ENCODE data around the gene LRFN4. TPM values are rescaled to one million over a fixed set of nuclear protein-coding genes. Genes with fewer than 3 reads are reported as not detected.

LRFN4 gene
- polyA plus RNA-seq, 1 donor from 2014 or later, result 85.0 TPM

GRCh38 chr11:66855574-66856495, 1.0 kb upstream of the LRFN4 start:
- H3K9ac ChIP-seq (ENCODE audit: low read length), result peak overlapping the region; percentile 94
- peak overlapping the region; percentile 65 for H2AFZ ChIP-seq (ENCODE audit: low read depth, low read length)
- no peaks in the 10 kb centered on the region for H3K9me3 ChIP-seq (ENCODE audit: low read length)

GRCh38 chr11:66857234-66857926, 516 bp downstream of the LRFN4 start:
- H3K27ac ChIP-seq (ENCODE audit: low read length), result no peak overlapping the region
- H2AFZ ChIP-seq (ENCODE audit: low read depth, low read length), result no peak overlapping the region
- H3K9ac ChIP-seq (ENCODE audit: low read length), result peak overlapping the region; percentile 94
- H3K36me3 ChIP-seq (ENCODE audit: insufficient read depth, low read length), result no peaks in the 10 kb centered on the region
- no peaks in the 10 kb centered on the region for H3F3A ChIP-seq (ENCODE audit: insufficient read depth, low read length, poor library complexity, severe bottlenecking)
- H3K9me3 ChIP-seq (ENCODE audit: low read length), result no peaks in the 10 kb centered on the region
- TF ChIP-seq EP300 (conservative IDR thresholded peaks at IDR 0.05; ENCODE audit: poor library complexity, severe bottlenecking), result no peak
- no peak for TF ChIP-seq SMC3 (conservative IDR thresholded peaks at IDR 0.05; ENCODE audit: poor library complexity)
- no peak for TF ChIP-seq TAF1 (IDR thresholded peaks at IDR 0.05; ENCODE audit: low read depth)
- no peak for TF ChIP-seq CTCF (IDR thresholded peaks at IDR 0.05; ENCODE audit: poor library complexity, severe bottlenecking)
- no peak for TF ChIP-seq POLR2AphosphoS5 (IDR thresholded peaks at IDR 0.05)
- no peak for TF ChIP-seq REST (IDR thresholded peaks at IDR 0.05; ENCODE audit: borderline replicate concordance)
- TF ChIP-seq MXI1 (conservative IDR thresholded peaks at IDR 0.05; ENCODE audit: poor library complexity, severe bottlenecking), result no peak
- no peak for TF ChIP-seq RAD21 (conservative IDR thresholded peaks at IDR 0.05)
- no peak for TF ChIP-seq EZH2 (IDR thresholded peaks at IDR 0.05; ENCODE audit: borderline replicate concordance, insufficient read depth, low read length, poor library complexity, severe bottlenecking)
- peak overlapping the region; percentile 82 for H3K4me3 ChIP-seq (ENCODE audit: low read length)
- peak overlapping the region; percentile 51 for H3K4me2 ChIP-seq (ENCODE audit: low read length)
- no peaks in the 10 kb centered on the region for H3K9me2 ChIP-seq (ENCODE audit: insufficient read depth, low read length)
- no peaks in the 10 kb centered on the region for H3K27me3 ChIP-seq (ENCODE audit: insufficient read depth, low read depth, low read length)
- H4K20me1 ChIP-seq (ENCODE audit: insufficient read depth), result no peaks in the 10 kb centered on the region
- no peaks in the 10 kb centered on the region for H3K79me2 ChIP-seq (replicated peaks; ENCODE audit: insufficient read depth, low read length)

More at GRCh38 chr11:66855574-66856495, 1.0 kb upstream of the LRFN4 start:
- Histone ChIP-seq H3K27ac (ENCODE audit: low read length) (peak overlapping the region; percentile 91), H4K20me1 (ENCODE audit: insufficient read depth) (no peaks in the 10 kb centered on the region), H3K36me3 (ENCODE audit: insufficient read depth, low read length) (no peaks in the 10 kb centered on the region), H3K79me2 (replicated peaks; ENCODE audit: insufficient read depth, low read length) (no peaks in the 10 kb centered on the region), H3K4me2 (ENCODE audit: low read length) (peak overlapping the region; percentile 71), H3F3A (ENCODE audit: insufficient read depth, low read length, poor library complexity, severe bottlenecking) (no peaks in the 10 kb centered on the region), H3K4me3 (ENCODE audit: low read length) (peak overlapping the region; percentile 80), H3K9me2 (ENCODE audit: insufficient read depth, low read length) (no peaks in the 10 kb centered on the region), H3K27me3 (ENCODE audit: insufficient read depth, low read depth, low read length) (no peaks in the 10 kb centered on the region)
- TF ChIP-seq POLR2AphosphoS5 (IDR thresholded peaks at IDR 0.05) (peak; percentile 68), MXI1 (conservative IDR thresholded peaks at IDR 0.05; ENCODE audit: poor library complexity, severe bottlenecking) (no peak), SMC3 (conservative IDR thresholded peaks at IDR 0.05; ENCODE audit: poor library complexity) (no peak), RAD21 (conservative IDR thresholded peaks at IDR 0.05) (peak; percentile 15), TAF1 (IDR thresholded peaks at IDR 0.05; ENCODE audit: low read depth) (peak; percentile 35)

Data from neural cell (in vitro differentiated cells).